DND-41 (cell line): Measurements from ENCODE around the gene DCTD.

ENCODE experiments used
- EZH2 ChIP-seq: IDR thresholded peaks from 3 replicates; pipeline ENCODE4 v1.6.1; 2012; ENCODE audit warnings: borderline replicate concordance, low read depth, mild to moderate bottlenecking, moderate library complexity, low read length, inconsistent platforms; ENCODE audit not compliant: severe bottlenecking
- TF ChIP-seq, protein P1 (sequence below): IDR thresholded peaks from 2 replicates; pipeline ENCODE4 v1.5.1; 2012; ENCODE audit warnings: borderline replicate concordance, low read length, moderate library complexity, mild to moderate bottlenecking; ENCODE audit not compliant: poor library complexity, severe bottlenecking; ENCODE audit errors: extremely low read depth

DNA sequence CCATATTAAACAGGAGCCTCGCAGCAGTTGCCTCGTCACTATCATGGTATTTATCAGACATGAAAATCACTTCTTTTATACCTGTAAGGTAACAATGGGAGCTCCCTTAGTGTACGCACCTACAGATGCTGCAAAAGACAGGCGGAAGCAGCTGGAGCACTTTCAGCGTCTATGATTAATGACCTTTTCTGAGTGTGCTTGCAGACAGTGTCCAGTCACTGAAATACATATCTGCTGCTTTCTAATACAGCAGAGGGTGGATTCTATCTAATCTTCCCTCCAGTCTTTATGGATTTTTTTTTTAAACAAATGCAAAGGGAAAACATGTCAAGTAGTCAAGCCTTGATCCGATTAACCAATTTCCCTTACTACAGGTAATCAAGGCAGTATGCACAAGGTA lies 24.1 kb downstream of the DCTD start:
- TF ChIP-seq, protein P1, sequence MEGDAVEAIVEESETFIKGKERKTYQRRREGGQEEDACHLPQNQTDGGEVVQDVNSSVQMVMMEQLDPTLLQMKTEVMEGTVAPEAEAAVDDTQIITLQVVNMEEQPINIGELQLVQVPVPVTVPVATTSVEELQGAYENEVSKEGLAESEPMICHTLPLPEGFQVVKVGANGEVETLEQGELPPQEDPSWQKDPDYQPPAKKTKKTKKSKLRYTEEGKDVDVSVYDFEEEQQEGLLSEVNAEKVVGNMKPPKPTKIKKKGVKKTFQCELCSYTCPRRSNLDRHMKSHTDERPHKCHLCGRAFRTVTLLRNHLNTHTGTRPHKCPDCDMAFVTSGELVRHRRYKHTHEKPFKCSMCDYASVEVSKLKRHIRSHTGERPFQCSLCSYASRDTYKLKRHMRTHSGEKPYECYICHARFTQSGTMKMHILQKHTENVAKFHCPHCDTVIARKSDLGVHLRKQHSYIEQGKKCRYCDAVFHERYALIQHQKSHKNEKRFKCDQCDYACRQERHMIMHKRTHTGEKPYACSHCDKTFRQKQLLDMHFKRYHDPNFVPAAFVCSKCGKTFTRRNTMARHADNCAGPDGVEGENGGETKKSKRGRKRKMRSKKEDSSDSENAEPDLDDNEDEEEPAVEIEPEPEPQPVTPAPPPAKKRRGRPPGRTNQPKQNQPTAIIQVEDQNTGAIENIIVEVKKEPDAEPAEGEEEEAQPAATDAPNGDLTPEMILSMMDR = no peak
- TF ChIP-seq EZH2 = no peak
